DOHH2 (cell line): ENCODE results near the gene SMOC2.

ENCODE experiments used
- H3F3A ChIP-seq: fragments of 200-600 bp; sonication (generic), shearing (Covaris generic); 2 replicates; pipeline ENCODE4 v1.6.0; 2016; ENCODE audit warnings: antibody characterized with exemption, mild to moderate bottlenecking; ENCODE audit not compliant: control insufficient read depth, insufficient read depth
- H3K27ac ChIP-seq: fragments of 200-600 bp; sonication (generic); 2 replicates; pipeline ENCODE4 v1.5.1; 2014; ENCODE audit warnings: low read depth, mild to moderate bottlenecking, low read length, moderate library complexity
- H3K27me3 ChIP-seq: fragments of 200-600 bp; sonication (generic); 2 replicates; pipeline ENCODE4 v1.6.1; 2014; ENCODE audit warnings: mild to moderate bottlenecking, low read length, mixed read lengths; ENCODE audit not compliant: control insufficient read depth
- H3K36me3 ChIP-seq: fragments of 200-600 bp; sonication (generic); 2 replicates; pipeline ENCODE4 v1.6.1; 2014; ENCODE audit warnings: mild to moderate bottlenecking, low read length, moderate library complexity, mixed read lengths; ENCODE audit not compliant: control insufficient read depth
- H3K4me1 ChIP-seq: fragments of 200-600 bp; sonication (generic); 2 replicates; pipeline ENCODE4 v1.6.1; 2014; ENCODE audit warnings: mild to moderate bottlenecking, low read length, mixed read lengths; ENCODE audit not compliant: control insufficient read depth
- H3K4me2 ChIP-seq: fragments of 200-600 bp; sonication (generic); 2 replicates; pipeline ENCODE4 v1.6.0; 2014; ENCODE audit warnings: mild to moderate bottlenecking, low read length, moderate library complexity
- H3K4me3 ChIP-seq: fragments of 200-600 bp; sonication (generic); 2 replicates; pipeline ENCODE4 v1.5.1; 2014; ENCODE audit warnings: mild to moderate bottlenecking, low read length, mixed read lengths
- H3K79me2 ChIP-seq: fragments of 200-600 bp; sonication (generic); 2 replicates; pipeline ENCODE4 v1.6.1; 2014; ENCODE audit warnings: mild to moderate bottlenecking, low read length, mixed read lengths; ENCODE audit not compliant: control insufficient read depth
- H3K9me2 ChIP-seq: fragments of 200-600 bp; sonication (generic); replicated peaks from 2 replicates; pipeline ENCODE4 v1.6.1; 2014; ENCODE audit warnings: mild to moderate bottlenecking, low read length, mixed read lengths; ENCODE audit not compliant: control insufficient read depth
- H3K9me3 ChIP-seq: fragments of 200-600 bp; sonication (generic); 2 replicates; pipeline ENCODE4 v1.6.1; 2014; ENCODE audit warnings: antibody characterized with exemption, low read length, mixed read lengths; ENCODE audit not compliant: control insufficient read depth, insufficient read depth
- H4K20me1 ChIP-seq: fragments of 200-600 bp; sonication (generic); 2 replicates; pipeline ENCODE4 v1.6.0; 2014; ENCODE audit warnings: low read depth, mild to moderate bottlenecking, antibody characterized with exemption, low read length, moderate library complexity; ENCODE audit not compliant: control insufficient read depth, insufficient read depth
- EZH2phosphoT487 ChIP-seq: fragments of 200-600 bp; sonication (generic); IDR thresholded peaks from 2 replicates; pipeline ENCODE4 v1.6.1; 2017; ENCODE audit warnings: borderline replicate concordance, mild to moderate bottlenecking, antibody characterized with exemption, low read length, moderate library complexity, mixed read lengths
- TF ChIP-seq, protein P1 (sequence below): fragments of 200-600 bp; sonication (generic); IDR thresholded peaks from one replicate; pipeline ENCODE4 v1.5.1; 2014; ENCODE audit warnings: antibody characterized with exemption, mild to moderate bottlenecking, low read depth, low read length; ENCODE audit not compliant: poor library complexity, severe bottlenecking

The SMOC2 gene

DNA sequence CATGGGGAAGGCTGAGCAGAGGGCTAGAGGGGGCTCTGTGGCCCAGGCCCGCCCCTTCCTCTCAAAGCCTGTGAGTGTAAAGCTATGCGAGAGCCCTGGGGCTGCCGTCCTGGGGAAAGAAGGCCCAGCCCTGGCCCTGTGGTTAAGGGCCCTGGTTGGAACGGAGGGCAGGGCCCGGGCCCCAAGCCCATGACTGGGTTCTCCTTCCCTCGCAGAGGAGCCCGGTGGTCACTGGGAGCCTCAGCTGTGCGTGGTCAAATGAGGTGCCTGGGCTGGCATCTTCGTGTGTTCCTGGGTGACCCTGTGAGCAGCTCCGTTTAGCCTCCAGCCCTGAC lies 56.0 kb downstream of the SMOC2 start:
- peaks cover 5% of the 10 kb centered on the region; the same call in 1 of the 2 replicates for H3K9me3 ChIP-seq
- no peaks in the 10 kb centered on the region for H3K79me2 ChIP-seq
- no peaks in the 10 kb centered on the region for H3K9me2 ChIP-seq
- no peak overlapping the region for H3K4me2 ChIP-seq
- H3K36me3 ChIP-seq: no peaks in the 10 kb centered on the region
- no peaks in the 10 kb centered on the region for H4K20me1 ChIP-seq
- no peak overlapping the region for H3K27ac ChIP-seq
- no peaks in the 10 kb centered on the region for H3F3A ChIP-seq
- no peaks in the 10 kb centered on the region for H3K27me3 ChIP-seq
- TF ChIP-seq, protein P1, sequence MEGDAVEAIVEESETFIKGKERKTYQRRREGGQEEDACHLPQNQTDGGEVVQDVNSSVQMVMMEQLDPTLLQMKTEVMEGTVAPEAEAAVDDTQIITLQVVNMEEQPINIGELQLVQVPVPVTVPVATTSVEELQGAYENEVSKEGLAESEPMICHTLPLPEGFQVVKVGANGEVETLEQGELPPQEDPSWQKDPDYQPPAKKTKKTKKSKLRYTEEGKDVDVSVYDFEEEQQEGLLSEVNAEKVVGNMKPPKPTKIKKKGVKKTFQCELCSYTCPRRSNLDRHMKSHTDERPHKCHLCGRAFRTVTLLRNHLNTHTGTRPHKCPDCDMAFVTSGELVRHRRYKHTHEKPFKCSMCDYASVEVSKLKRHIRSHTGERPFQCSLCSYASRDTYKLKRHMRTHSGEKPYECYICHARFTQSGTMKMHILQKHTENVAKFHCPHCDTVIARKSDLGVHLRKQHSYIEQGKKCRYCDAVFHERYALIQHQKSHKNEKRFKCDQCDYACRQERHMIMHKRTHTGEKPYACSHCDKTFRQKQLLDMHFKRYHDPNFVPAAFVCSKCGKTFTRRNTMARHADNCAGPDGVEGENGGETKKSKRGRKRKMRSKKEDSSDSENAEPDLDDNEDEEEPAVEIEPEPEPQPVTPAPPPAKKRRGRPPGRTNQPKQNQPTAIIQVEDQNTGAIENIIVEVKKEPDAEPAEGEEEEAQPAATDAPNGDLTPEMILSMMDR: no peak
- TF ChIP-seq EZH2phosphoT487: no peak
- no peak overlapping the region for H3K4me3 ChIP-seq
- H3K4me1 ChIP-seq: no peaks in the 10 kb centered on the region

DNA sequence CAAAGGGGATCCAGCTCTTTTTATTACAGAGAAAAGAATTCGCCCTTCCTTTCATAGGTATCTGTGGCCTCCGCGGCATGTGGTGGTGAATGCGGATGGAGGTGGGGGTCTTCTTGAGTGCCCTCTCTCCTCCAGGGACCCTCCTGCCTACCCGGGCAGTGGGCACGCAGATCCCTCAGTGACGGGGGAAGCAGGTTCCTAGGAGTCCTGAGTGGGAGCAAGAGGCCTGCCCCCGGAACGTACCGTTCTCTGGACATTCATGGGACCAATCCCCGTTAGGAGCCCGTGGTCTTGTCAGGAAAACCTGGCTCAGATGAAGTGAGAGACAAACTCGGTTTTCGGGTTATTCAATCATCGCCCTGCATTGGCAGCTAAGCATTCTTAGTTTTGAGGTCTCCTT lies 56.4 kb downstream of the SMOC2 start:
- Histone ChIP-seq H3F3A (no peaks in the 10 kb centered on the region), H3K4me3 (no peak overlapping the region), H3K79me2 (no peaks in the 10 kb centered on the region), H3K27ac (no peak overlapping the region), H3K9me2 (no peaks in the 10 kb centered on the region), H4K20me1 (no peaks in the 10 kb centered on the region), H3K27me3 (no peaks in the 10 kb centered on the region), H3K4me2 (no peak overlapping the region), H3K4me1 (no peaks in the 10 kb centered on the region), H3K36me3 (no peaks in the 10 kb centered on the region), H3K9me3 (peaks cover 5% of the 10 kb centered on the region; the same call in 1 of the 2 replicates)
- TF ChIP-seq, protein P1: no peak
- no peak for TF ChIP-seq EZH2phosphoT487

DNA sequence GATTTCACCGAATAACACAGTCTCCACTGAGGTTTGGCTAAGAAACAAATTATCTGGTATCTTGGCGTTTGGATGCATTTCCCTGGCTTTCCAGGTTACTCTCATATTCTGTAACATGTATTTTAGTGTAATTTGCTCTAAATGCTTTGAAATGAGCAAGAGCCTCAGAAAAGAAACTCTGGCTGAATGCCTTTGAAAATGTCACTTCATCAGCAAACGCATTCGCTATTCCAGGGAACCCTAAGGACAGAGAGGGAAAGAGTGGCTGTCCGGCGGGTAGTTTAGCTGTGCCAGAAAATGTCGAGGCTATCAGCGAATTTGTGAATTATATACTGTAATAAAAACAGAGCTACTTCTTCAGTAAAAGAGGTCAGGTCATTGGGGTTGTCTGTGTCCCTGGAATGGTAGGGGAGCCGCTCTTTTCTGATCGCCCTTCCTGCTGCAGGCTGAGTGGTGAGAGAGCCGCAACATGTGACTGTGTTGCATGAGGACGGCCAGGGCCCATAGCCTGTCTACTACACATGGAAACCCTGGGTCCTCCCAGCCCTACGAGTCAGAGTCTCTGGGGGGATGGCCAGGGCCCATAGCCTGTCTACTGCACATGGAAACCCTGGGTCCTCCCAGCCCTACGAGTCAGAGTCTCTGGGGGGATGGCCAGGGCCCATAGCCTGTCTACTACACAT lies 57.3 kb downstream of the SMOC2 start:
- no peak for TF ChIP-seq EZH2phosphoT487
- TF ChIP-seq, protein P1: no peak
- Histone ChIP-seq H3F3A (no peaks in the 10 kb centered on the region), H3K9me3 (peaks cover 5% of the 10 kb centered on the region; the same call in 1 of the 2 replicates), H4K20me1 (no peaks in the 10 kb centered on the region), H3K27me3 (no peaks in the 10 kb centered on the region), H3K79me2 (no peaks in the 10 kb centered on the region), H3K9me2 (no peaks in the 10 kb centered on the region), H3K4me3 (no peak overlapping the region), H3K27ac (no peak overlapping the region), H3K4me2 (no peak overlapping the region), H3K4me1 (no peaks in the 10 kb centered on the region), H3K36me3 (no peaks in the 10 kb centered on the region)
